GM06990 (cell line): ENCODE measurements around the gene IFT88.

Experiments used
- DNase-seq: peaks from one replicate; pipeline ENCODE4 v3.0.0-alpha.2; 2011; ENCODE audit not compliant: insufficient read length; ENCODE audit errors: extremely low read depth
- H3K27me3 ChIP-seq: replicated peaks from 2 replicates; pipeline ENCODE4 v1.6.0; 2011; ENCODE audit warnings: low read length; ENCODE audit not compliant: control insufficient read depth, insufficient read depth
- H3K36me3 ChIP-seq: 2 replicates; pipeline ENCODE4 v1.5.1; 2011; ENCODE audit warnings: low read length; ENCODE audit not compliant: control insufficient read depth, insufficient read depth
- H3K4me3 ChIP-seq: replicated peaks from 2 replicates; pipeline ENCODE4 v1.5.1; 2011; ENCODE audit warnings: low read depth, mild to moderate bottlenecking, control low read depth, low read length
- TF ChIP-seq, protein P1 (sequence below): IDR thresholded peaks from 2 replicates; pipeline ENCODE4 v1.5.1; 2011; ENCODE audit warnings: low read length, control low read depth, mild to moderate bottlenecking, inconsistent platforms; ENCODE audit not compliant: insufficient read depth, poor library complexity, severe bottlenecking

Gene IFT88

DNA sequence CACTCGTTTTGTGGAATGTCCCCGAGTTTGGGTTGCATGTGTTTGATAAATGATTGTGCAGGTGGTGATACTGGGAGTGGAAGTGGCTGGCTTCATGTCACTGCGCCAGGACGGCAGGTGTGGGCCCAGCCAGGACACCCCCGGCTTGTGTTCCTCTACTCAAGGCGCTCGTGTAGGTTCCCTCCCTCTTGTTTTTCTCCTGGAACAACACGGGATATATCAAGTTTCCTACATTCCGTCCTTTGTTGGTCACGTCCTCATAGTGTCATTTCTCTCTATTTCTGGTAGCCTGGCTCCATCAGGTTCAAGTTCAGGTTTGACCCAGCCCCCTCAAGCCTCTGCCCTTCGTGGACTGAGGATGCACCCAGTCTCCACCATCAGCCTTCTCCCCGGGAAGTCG is 152.8 kb downstream of the IFT88 start:
- no peak for DNase-seq
- H3K4me3 ChIP-seq, result no peak overlapping the region
- no peaks in the 10 kb centered on the region; the same call in 1 of the 2 replicates for H3K27me3 ChIP-seq
- TF ChIP-seq, protein P1, sequence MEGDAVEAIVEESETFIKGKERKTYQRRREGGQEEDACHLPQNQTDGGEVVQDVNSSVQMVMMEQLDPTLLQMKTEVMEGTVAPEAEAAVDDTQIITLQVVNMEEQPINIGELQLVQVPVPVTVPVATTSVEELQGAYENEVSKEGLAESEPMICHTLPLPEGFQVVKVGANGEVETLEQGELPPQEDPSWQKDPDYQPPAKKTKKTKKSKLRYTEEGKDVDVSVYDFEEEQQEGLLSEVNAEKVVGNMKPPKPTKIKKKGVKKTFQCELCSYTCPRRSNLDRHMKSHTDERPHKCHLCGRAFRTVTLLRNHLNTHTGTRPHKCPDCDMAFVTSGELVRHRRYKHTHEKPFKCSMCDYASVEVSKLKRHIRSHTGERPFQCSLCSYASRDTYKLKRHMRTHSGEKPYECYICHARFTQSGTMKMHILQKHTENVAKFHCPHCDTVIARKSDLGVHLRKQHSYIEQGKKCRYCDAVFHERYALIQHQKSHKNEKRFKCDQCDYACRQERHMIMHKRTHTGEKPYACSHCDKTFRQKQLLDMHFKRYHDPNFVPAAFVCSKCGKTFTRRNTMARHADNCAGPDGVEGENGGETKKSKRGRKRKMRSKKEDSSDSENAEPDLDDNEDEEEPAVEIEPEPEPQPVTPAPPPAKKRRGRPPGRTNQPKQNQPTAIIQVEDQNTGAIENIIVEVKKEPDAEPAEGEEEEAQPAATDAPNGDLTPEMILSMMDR, result no peak
- H3K36me3 ChIP-seq, result no peaks in the 10 kb centered on the region

DNA sequence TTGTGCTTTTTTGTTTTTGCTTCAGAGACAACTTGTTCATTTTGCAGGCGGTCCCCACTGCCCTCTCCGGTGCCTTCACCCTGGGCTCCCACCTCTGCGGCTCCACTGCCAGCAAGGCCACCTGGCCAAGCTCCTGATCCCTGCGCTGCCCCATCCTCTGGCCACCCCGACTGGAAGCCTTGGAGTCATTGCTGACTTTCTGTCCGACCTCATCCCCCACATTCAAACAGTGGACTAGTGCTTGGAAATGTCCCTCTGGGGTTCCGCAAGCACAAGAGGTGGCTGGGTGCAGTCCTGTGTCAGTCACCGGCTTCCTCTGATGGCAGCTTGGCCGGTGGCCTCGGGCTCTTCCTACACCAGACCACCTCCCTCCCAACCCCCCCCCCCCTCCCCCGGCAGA is 153.5 kb downstream of the IFT88 start:
- no peak overlapping the region for H3K4me3 ChIP-seq
- TF ChIP-seq, protein P1, result no peak
- DNase-seq, result no peak

GRCh38 chr13:20721058-20721453 is 154.1 kb downstream of the IFT88 start:
- TF ChIP-seq, protein P1, result no peak
- Histone ChIP-seq H3K36me3 (no peaks in the 10 kb centered on the region), H3K4me3 (no peak overlapping the region), H3K27me3 (no peaks in the 10 kb centered on the region; the same call in 1 of the 2 replicates)
- no peak for DNase-seq

More for the DNA sequence above, 153.5 kb downstream of the IFT88 start:
- Histone ChIP-seq H3K36me3 (no peaks in the 10 kb centered on the region), H3K27me3 (no peaks in the 10 kb centered on the region; the same call in 1 of the 2 replicates)

DNA sequence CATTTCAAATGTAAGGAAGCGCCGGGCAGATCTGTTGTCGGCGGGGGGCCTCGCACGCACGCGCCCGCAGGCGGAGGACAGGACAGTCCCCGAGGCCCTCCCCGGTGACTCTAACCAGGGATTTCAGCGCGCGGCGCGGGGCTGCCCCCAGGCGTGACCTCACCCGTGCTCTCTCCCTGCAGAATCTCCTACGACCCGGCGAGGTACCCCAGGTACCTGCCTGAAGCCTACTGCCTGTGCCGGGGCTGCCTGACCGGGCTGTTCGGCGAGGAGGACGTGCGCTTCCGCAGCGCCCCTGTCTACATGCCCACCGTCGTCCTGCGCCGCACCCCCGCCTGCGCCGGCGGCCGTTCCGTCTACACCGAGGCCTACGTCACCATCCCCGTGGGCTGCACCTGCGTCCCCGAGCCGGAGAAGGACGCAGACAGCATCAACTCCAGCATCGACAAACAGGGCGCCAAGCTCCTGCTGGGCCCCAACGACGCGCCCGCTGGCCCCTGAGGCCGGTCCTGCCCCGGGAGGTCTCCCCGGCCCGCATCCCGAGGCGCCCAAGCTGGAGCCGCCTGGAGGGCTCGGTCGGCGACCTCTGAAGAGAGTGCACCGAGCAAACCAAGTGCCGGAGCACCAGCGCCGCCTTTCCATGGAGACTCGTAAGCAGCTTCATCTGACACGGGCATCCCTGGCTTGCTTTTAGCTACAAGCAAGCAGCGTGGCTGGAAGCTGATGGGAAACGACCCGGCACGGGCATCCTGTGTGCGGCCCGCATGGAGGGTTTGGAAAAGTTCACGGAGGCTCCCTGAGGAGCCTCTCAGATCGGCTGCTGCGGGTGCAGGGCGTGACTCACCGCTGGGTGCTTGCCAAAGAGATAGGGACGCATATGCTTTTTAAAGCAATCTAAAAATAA is 154.7 kb downstream of the IFT88 start:
- H3K27me3 ChIP-seq, result no peaks in the 10 kb centered on the region; the same call in 1 of the 2 replicates

DNA sequence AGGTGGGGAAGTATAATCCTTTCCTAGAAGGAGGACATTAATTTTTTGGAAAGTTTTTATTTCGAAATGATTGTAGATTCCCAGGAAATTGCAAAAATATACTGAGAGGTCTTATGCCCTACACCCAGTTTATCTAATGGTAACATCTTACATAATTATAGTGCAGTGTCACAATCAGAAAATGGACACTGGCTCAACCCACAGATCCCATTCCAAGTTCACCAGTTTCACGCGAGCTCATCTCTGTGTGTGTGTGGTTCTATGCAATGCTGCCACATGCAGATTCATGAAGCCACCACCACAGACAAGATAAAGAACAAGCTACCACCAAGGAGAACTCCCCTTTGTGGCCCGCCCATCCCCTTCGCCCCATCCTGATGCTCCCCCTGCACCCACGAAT is 160.9 kb downstream of the IFT88 start:
- TF ChIP-seq, protein P1, result no peak
- Histone ChIP-seq H3K4me3 (no peak overlapping the region), H3K27me3 (no peaks in the 10 kb centered on the region), H3K36me3 (no peaks in the 10 kb centered on the region)
- no peak for DNase-seq

More for the DNA sequence above, 154.7 kb downstream of the IFT88 start:
- Histone ChIP-seq H3K36me3 (no peaks in the 10 kb centered on the region), H3K4me3 (peak overlapping the region; percentile 35)
- TF ChIP-seq, protein P1, result no peak
- no peak for DNase-seq
